ENCODE results near the gene FSTL4. TPM values are rescaled to one million over a fixed set of nuclear protein-coding genes. Genes with fewer than 3 reads are reported as not detected.

FSTL4 gene
- total and polyA plus RNA-seq, 8 donors: 0.11 to 2.9 (median 0.22) TPM

- ATAC-seq (no peak), DNase-seq (no peak)
- Histone ChIP-seq H3K27ac (no peak overlapping the region), H3K9me3 (no peaks in the 10 kb centered on the region), H3K4me1 (no peaks in the 10 kb centered on the region), H3K27me3 (no peaks in the 10 kb centered on the region), H3K36me3 (no peaks in the 10 kb centered on the region), H3K4me3 (no peak overlapping the region)
- intact Hi-C loops (cut with DNase I): no loop called here
- TF ChIP-seq CTCF (IDR thresholded peaks at IDR 0.05): no peak
Observed at GRCh38 chr5:133155326-133155969, 456.9 kb downstream of the FSTL4 start.

- Histone ChIP-seq H3K27me3 (no peaks in the 10 kb centered on the region), H3K4me1 (no peaks in the 10 kb centered on the region), H3K9me3 (no peaks in the 10 kb centered on the region), H3K4me3 (no peak overlapping the region), H3K27ac (no peak overlapping the region), H3K36me3 (no peaks in the 10 kb centered on the region)
- DNase-seq (no peak), ATAC-seq (no peak)
- intact Hi-C loops (cut with DNase I): no loop called here
- no peak for TF ChIP-seq CTCF (IDR thresholded peaks at IDR 0.05)
Observed at GRCh38 chr5:133154274-133155075, 457.9 kb downstream of the FSTL4 start.

- H3K4me1 ChIP-seq: peaks cover 0 to 4% of the 10 kb centered on the region in 2 donors
- TF ChIP-seq CTCF (IDR thresholded peaks at IDR 0.05): no peak
- H3K27me3 ChIP-seq: no peaks in the 10 kb centered on the region
- DNase-seq (no peak), ATAC-seq (no peak)
- no peaks in the 10 kb centered on the region for H3K9me3 ChIP-seq
- H3K4me3 ChIP-seq: no peak overlapping the region
- intact Hi-C loops (cut with DNase I): no loop called here
- H3K36me3 ChIP-seq: no peaks in the 10 kb centered on the region
- no peak overlapping the region for H3K27ac ChIP-seq
Observed at GRCh38 chr5:133150909-133151544, 461.3 kb downstream of the FSTL4 start.

GRCh38 chr5:133149345-133149744, 463.0 kb downstream of the FSTL4 start:
- Histone ChIP-seq H3K27ac (no peak overlapping the region), H3K4me3 (no peak overlapping the region), H3K36me3 (no peaks in the 10 kb centered on the region), H3K4me1 (peaks cover 0 to 7% of the 10 kb centered on the region in 2 donors), H3K27me3 (no peaks in the 10 kb centered on the region), H3K9me3 (peaks cover 0 to 1% of the 10 kb centered on the region in 2 donors)
- TF ChIP-seq CTCF (IDR thresholded peaks at IDR 0.05): no peak
- ATAC-seq (no peak), DNase-seq (no peak)
- intact Hi-C loops (cut with DNase I): no loop called here
